ENCODE measurements around the gene KIF5A. TPM values are rescaled to one million over a fixed set of nuclear protein-coding genes. Genes with fewer than 3 reads are reported as not detected.
"Not testable (repeated sequence)": the region's sequence is repeated elsewhere in the genome, so short reads cannot be mapped to it uniquely, and the experiment has no call there.

Gene KIF5A
- total RNA-seq, 2 experiments from 2014 or later, result 1.2 to 1.3 TPM

DNA sequence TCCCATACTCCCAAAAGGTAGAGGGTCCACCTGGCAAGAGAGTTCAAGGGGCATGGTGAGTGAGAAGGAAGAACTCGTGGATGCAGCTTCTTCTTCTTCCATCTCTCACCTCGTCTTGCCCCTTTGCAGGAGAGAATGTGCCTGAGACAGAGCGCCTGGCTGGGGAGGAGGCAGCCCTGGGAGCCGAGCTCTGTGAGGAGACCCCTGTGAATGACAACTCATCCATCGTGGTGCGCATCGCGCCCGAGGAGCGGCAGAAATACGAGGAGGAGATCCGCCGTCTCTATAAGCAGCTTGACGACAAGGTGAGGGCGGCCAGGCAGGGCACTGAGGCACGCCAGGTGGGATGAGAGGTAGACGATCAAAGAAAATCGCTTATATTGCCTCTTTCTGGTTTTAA, 20.0 kb downstream of the KIF5A start:
- no peaks in the 10 kb centered on the region for H3K4me1 Mint-ChIP-seq (ENCODE audit: low read depth)
- H3K4me3 Mint-ChIP-seq, result no peak overlapping the region
- H3K9me3 Mint-ChIP-seq, result no peaks in the 10 kb centered on the region
- DNase-seq, result no peak
- no peaks in the 10 kb centered on the region for H3K36me3 Mint-ChIP-seq (ENCODE audit: low read depth)
- H3K27ac Mint-ChIP-seq, result no peak overlapping the region
- no peaks in the 10 kb centered on the region for H3K27me3 Mint-ChIP-seq
- no peak for ATAC-seq
- CTCF ChIA-PET, result no interaction called here
- TF ChIP-seq, protein P1, sequence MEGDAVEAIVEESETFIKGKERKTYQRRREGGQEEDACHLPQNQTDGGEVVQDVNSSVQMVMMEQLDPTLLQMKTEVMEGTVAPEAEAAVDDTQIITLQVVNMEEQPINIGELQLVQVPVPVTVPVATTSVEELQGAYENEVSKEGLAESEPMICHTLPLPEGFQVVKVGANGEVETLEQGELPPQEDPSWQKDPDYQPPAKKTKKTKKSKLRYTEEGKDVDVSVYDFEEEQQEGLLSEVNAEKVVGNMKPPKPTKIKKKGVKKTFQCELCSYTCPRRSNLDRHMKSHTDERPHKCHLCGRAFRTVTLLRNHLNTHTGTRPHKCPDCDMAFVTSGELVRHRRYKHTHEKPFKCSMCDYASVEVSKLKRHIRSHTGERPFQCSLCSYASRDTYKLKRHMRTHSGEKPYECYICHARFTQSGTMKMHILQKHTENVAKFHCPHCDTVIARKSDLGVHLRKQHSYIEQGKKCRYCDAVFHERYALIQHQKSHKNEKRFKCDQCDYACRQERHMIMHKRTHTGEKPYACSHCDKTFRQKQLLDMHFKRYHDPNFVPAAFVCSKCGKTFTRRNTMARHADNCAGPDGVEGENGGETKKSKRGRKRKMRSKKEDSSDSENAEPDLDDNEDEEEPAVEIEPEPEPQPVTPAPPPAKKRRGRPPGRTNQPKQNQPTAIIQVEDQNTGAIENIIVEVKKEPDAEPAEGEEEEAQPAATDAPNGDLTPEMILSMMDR (IDR thresholded peaks at IDR 0.05), result no peak
- POLR2A ChIA-PET, result interaction anchor here (1.0 kb wide), 1 partner anchor 22 kb away, joined by 3 read pairs; no protein-coding TSS in a partner anchor
- intact Hi-C loops (cut with micrococcal nuclease), result no loop called here

DNA sequence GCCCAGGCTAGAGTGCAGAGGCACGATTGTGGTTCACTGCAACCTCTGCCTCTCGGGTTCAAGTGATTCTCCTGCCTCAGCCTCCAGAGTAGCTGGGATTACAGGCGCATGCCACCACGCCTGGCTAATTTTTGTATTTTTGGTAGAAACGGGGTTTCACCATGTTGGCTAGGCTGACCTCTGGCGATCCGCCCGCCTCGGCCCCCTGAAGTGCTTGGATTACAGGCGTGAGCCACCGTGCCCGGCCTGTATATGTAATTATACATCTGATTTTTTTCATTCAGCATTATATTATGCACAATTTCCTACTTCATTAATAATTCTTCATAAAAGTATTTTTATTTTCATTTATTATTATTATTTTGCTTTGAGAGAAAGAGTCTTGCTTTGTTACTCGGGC, 20.6 kb downstream of the KIF5A start:
- ChIA-PET CTCF (interaction anchor here (1.0 to 1.5 kb wide), 4 partner anchors 8 to 50 kb away, joined by 3 to 7 read pairs (median 4); no protein-coding TSS in a partner anchor), POLR2A (interaction anchor here (1.0 kb wide), 1 partner anchor 22 kb away, joined by 3 read pairs; no protein-coding TSS in a partner anchor)
- intact Hi-C loops (cut with micrococcal nuclease); H3K36me3 Mint-ChIP-seq (ENCODE audit: low read depth); H3K27me3 Mint-ChIP-seq; DNase-seq; H3K9me3 Mint-ChIP-seq; H3K4me3 Mint-ChIP-seq; H3K27ac Mint-ChIP-seq; H3K4me1 Mint-ChIP-seq (ENCODE audit: low read depth); ATAC-seq: not testable (repeated sequence)

DNA sequence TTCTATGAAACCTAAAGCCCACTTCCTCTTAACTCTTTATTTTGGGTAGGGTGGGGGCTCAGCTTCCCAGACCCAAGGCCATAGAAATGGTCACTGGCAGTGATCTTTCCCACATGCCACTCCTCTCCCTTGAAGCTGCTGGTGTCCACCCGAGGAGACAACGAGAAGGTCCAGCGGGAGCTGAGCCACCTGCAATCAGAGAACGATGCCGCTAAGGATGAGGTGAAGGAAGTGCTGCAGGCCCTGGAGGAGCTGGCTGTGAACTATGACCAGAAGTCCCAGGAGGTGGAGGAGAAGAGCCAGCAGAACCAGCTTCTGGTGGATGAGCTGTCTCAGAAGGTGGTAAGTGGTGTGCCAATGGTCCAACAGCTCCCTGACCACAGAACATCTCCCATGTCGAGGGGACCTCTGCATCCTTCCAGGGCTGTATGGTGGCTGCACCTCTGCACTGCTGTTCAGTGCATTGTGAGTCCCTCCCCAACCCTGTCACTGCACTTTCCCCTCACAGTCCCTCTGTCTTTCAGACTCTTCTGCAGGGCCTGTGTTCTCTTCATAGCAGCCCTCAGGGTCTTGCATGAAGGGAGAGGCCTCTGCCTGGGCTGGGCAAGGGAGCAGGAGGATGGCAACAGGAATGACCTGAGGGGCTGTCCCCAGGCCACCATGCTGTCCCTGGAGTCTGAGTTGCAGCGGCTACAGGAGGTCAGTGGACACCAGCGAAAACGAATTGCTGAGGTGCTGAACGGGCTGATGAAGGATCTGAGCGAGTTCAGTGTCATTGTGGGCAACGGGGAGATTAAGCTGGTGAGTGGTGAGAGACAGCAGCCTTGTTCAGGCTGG, 22.3 kb downstream of the KIF5A start:
- ChIA-PET POLR2A (no interaction called here), CTCF (interaction anchor here (1.5 to 1.8 kb wide), 2 partner anchors 10 to 12 kb away, joined by 7 to 18 read pairs; no protein-coding TSS in a partner anchor)
- Mint-ChIP-seq H3K9me3 (no peaks in the 10 kb centered on the region), H3K4me3 (no peak overlapping the region), H3K27ac (no peak overlapping the region), H3K4me1 (ENCODE audit: low read depth) (no peaks in the 10 kb centered on the region), H3K36me3 (ENCODE audit: low read depth) (no peaks in the 10 kb centered on the region), H3K27me3 (no peaks in the 10 kb centered on the region)
- intact Hi-C loops (cut with micrococcal nuclease), result no loop called here
- DNase-seq (no peak), ATAC-seq (no peak)
- TF ChIP-seq, protein P1 (IDR thresholded peaks at IDR 0.05), result no peak

DNA sequence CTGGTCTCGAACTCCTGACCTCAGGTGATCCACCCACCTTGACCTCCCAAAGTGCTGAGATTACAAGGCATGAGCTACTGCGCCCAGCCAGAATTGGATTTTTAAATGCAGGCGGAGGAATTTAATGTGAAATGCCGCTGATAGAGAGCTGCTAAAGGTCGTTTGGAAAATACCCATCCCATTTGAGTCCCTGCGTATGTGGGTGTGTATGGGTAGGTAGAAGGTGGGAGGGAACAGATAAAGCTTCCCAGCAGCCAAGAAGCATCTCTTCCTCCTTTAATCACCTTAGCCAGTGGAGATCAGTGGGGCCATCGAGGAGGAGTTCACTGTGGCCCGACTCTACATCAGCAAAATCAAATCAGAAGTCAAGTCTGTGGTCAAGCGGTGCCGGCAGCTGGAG, 25.0 kb downstream of the KIF5A start:
- Mint-ChIP-seq H3K36me3 (ENCODE audit: low read depth) (no peaks in the 10 kb centered on the region), H3K4me1 (ENCODE audit: low read depth) (no peaks in the 10 kb centered on the region), H3K4me3 (no peak overlapping the region), H3K27ac (no peak overlapping the region), H3K27me3 (no peaks in the 10 kb centered on the region), H3K9me3 (no peaks in the 10 kb centered on the region)
- ATAC-seq (no peak), DNase-seq (no peak)
- CTCF ChIA-PET, result interaction anchor here (0.9 to 1.8 kb wide), 8 partner anchors 8 to 119 kb away, joined by 3 to 9 read pairs (median 4); partner anchors contain the start of gene OS9
- TF ChIP-seq, protein P1 (IDR thresholded peaks at IDR 0.05), result no peak
- POLR2A ChIA-PET, result interaction anchor here (0.9 to 2.0 kb wide), 2 partner anchors 45 to 46 kb away, joined by 4 to 5 read pairs; no protein-coding TSS in a partner anchor
- intact Hi-C loops (cut with micrococcal nuclease), result no loop called here

DNA sequence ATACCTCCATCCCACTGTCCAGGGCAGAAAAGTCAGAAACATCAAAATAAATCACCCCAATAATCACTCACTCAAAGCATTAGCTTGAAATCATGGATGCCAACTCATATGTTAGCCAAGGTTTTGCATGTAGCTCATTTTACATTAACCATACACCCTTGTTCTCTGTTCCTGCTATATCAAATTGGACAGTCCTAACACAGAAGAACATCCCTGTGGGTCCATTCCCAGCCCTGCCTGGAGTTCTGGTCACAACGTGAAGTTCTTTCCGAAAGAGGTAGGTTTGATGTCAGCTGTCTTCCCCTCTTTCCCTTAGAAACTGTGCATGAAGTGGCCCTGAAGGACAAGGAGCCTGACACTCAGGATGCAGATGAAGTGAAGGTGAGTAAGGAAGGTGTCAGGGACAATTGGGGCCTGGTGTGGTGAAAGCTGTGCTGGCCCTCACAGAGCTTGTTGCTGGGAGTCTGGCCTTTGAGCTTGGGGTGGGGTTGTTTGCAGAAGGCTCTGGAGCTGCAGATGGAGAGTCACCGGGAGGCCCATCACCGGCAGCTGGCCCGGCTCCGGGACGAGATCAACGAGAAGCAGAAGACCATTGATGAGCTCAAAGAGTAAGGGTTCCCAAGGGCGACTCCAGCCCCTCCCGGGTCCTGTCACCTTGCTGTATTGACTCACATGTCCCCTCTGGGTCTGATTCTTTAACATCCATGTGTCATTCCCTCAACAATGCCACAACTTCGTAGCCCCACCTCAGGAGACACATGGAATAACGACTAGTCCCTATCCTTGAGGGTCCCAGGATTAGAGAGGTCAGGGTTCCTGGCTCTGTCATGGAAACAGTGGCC, 26.1 kb downstream of the KIF5A start:
- Mint-ChIP-seq H3K36me3 (ENCODE audit: low read depth) (no peaks in the 10 kb centered on the region), H3K4me3 (no peak overlapping the region), H3K27me3 (no peaks in the 10 kb centered on the region), H3K4me1 (ENCODE audit: low read depth) (no peaks in the 10 kb centered on the region), H3K9me3 (no peaks in the 10 kb centered on the region), H3K27ac (no peak overlapping the region)
- ChIA-PET CTCF (interaction anchor here (0.6 to 1.8 kb wide), 10 partner anchors 7 to 181 kb away, joined by 3 to 9 read pairs (median 4); partner anchors contain the start of gene OS9), POLR2A (interaction anchor here (0.9 to 2.0 kb wide), 3 partner anchors 9 to 148 kb away, joined by 3 to 5 read pairs (median 3); no protein-coding TSS in a partner anchor)
- intact Hi-C loops (cut with micrococcal nuclease), result no loop called here
- no peak for ATAC-seq
- TF ChIP-seq, protein P1 (IDR thresholded peaks at IDR 0.05), result no peak
- DNase-seq, result no peak

Measured in activated CD8-positive, alpha-beta T cell treated with anti-CD3 and anti-CD28 coated beads for 36 hours (primary cell).